ENCODE results near the gene GRIK4. TPM values are rescaled to one million over a fixed set of nuclear protein-coding genes. Genes with fewer than 3 reads are reported as not detected.

The GRIK4 gene
- total RNA-seq, 2 experiments from 2014 or later, result not detected

- no peak overlapping the region for H3K27ac ChIP-seq (ENCODE audit: low read depth in 1 of 2, low read length in 2 of 2)
- ChIA-PET POLR2A (no interaction called here), CTCF (no interaction called here)
- no peak overlapping the region for H3K27ac Mint-ChIP-seq
- no peaks in the 10 kb centered on the region for H3K36me3 Mint-ChIP-seq (ENCODE audit: low read depth)
- H3K4me1 ChIP-seq (ENCODE audit: insufficient read depth, low read length), result no peaks in the 10 kb centered on the region
- H3K4me3 ChIP-seq (ENCODE audit: low read length), result no peak overlapping the region
- intact Hi-C loops (cut with DNase I, micrococcal nuclease), result no loop called here
- H3K27me3 ChIP-seq (ENCODE audit: control insufficient read depth in 1 of 2, insufficient read depth in 2 of 2, low read length in 2 of 2), result peaks cover 1 to 3% of the 10 kb centered on the region in 2 experiments
- no peaks in the 10 kb centered on the region for H3K9me3 ChIP-seq (ENCODE audit: control insufficient read depth in 1 of 2, insufficient read depth in 1 of 2, low read length in 2 of 2)
- no peak for DNase-seq
- H3K9me3 Mint-ChIP-seq, result no peaks in the 10 kb centered on the region
- no peak for TF ChIP-seq CTCF (IDR thresholded peaks at IDR 0.05)
- ATAC-seq (ENCODE audit: poor library complexity), result no peak
- H3K4me1 Mint-ChIP-seq (ENCODE audit: low read depth), result no peaks in the 10 kb centered on the region
- no peaks in the 10 kb centered on the region for H3K36me3 ChIP-seq (ENCODE audit: insufficient read depth, low read length)
- H3K4me3 Mint-ChIP-seq, result no peak overlapping the region
- H3K27me3 Mint-ChIP-seq, result peaks cover 27% of the 10 kb centered on the region
Measured at GRCh38 chr11:120797143-120797542, 285.6 kb downstream of the GRIK4 start.

- Histone ChIP-seq H3K9me3 (ENCODE audit: control insufficient read depth in 1 of 2, insufficient read depth in 1 of 2, low read length in 2 of 2) (no peaks in the 10 kb centered on the region), H3K27me3 (ENCODE audit: control insufficient read depth in 1 of 2, insufficient read depth in 2 of 2, low read length in 2 of 2) (peaks cover 0 to 4% of the 10 kb centered on the region in 2 experiments), H3K4me3 (ENCODE audit: low read length) (no peak overlapping the region), H3K4me1 (ENCODE audit: insufficient read depth, low read length) (no peaks in the 10 kb centered on the region), H3K27ac (ENCODE audit: low read depth in 1 of 2, low read length in 2 of 2) (no peak overlapping the region), H3K36me3 (ENCODE audit: insufficient read depth, low read length) (no peaks in the 10 kb centered on the region)
- no peaks in the 10 kb centered on the region for H3K9me3 Mint-ChIP-seq
- DNase-seq, result no peak
- peaks cover 31% of the 10 kb centered on the region for H3K27me3 Mint-ChIP-seq
- CTCF ChIA-PET, result no interaction called here
- no peaks in the 10 kb centered on the region for H3K36me3 Mint-ChIP-seq (ENCODE audit: low read depth)
- H3K4me3 Mint-ChIP-seq, result no peak overlapping the region
- POLR2A ChIA-PET, result no interaction called here
- intact Hi-C loops (cut with DNase I, micrococcal nuclease), result no loop called here
- H3K27ac Mint-ChIP-seq, result no peak overlapping the region
- TF ChIP-seq CTCF (IDR thresholded peaks at IDR 0.05), result no peak
- no peak for ATAC-seq (ENCODE audit: poor library complexity)
- no peaks in the 10 kb centered on the region for H3K4me1 Mint-ChIP-seq (ENCODE audit: low read depth)
Measured at GRCh38 chr11:120798854-120799253, 287.3 kb downstream of the GRIK4 start.

- Histone ChIP-seq H3K27ac (ENCODE audit: low read depth in 1 of 2, low read length in 2 of 2) (no peak overlapping the region), H3K4me1 (ENCODE audit: insufficient read depth, low read length) (no peaks in the 10 kb centered on the region), H3K4me3 (ENCODE audit: low read length) (no peak overlapping the region), H3K27me3 (ENCODE audit: control insufficient read depth in 1 of 2, insufficient read depth in 2 of 2, low read length in 2 of 2) (peaks cover 0 to 4% of the 10 kb centered on the region in 2 experiments), H3K9me3 (ENCODE audit: control insufficient read depth in 1 of 2, insufficient read depth in 1 of 2, low read length in 2 of 2) (no peaks in the 10 kb centered on the region), H3K36me3 (ENCODE audit: insufficient read depth, low read length) (no peaks in the 10 kb centered on the region)
- TF ChIP-seq CTCF (IDR thresholded peaks at IDR 0.05), result no peak
- Mint-ChIP-seq H3K4me1 (ENCODE audit: low read depth) (no peaks in the 10 kb centered on the region), H3K36me3 (ENCODE audit: low read depth) (no peaks in the 10 kb centered on the region), H3K27ac (no peak overlapping the region), H3K9me3 (no peaks in the 10 kb centered on the region), H3K27me3 (peaks cover 44% of the 10 kb centered on the region), H3K4me3 (no peak overlapping the region)
- ChIA-PET POLR2A (no interaction called here), CTCF (no interaction called here)
- intact Hi-C loops (cut with DNase I, micrococcal nuclease), result no loop called here
- DNase-seq (no peak), ATAC-seq (ENCODE audit: poor library complexity) (no peak)
Measured at GRCh38 chr11:120800206-120800605, 288.7 kb downstream of the GRIK4 start.

Data from CD4-positive, alpha-beta T cell (primary cell).